Esophagus squamous epithelium (tissue), 4 donors: Measurements from ENCODE around the gene LAMA5.

Experiments used
- CTCF ChIP-seq, 6 experiments: fragments of 450-650 bp in 4 of 6; fragments of 200-600 bp in 2 of 6; sonication (generic) in 2 of 6; IDR thresholded peaks; one replicate each; pipeline ENCODE4 v1.5.1; 2016 to 2019; ENCODE audit warnings: antibody characterized with exemption in 6 of 6, mild to moderate bottlenecking in 4 of 6, moderate library complexity in 4 of 6
- POLR2A ChIP-seq, 4 donors: fragments of 450-650 bp; IDR thresholded peaks; one replicate each; pipeline ENCODE4 v1.6.1; 2017; ENCODE audit warnings: antibody characterized with exemption in 4 of 4, mild to moderate bottlenecking in 4 of 4, moderate library complexity in 3 of 4

- no peak for TF ChIP-seq POLR2A (IDR thresholded peaks at IDR 0.05)
- no peak for TF ChIP-seq CTCF (IDR thresholded peaks at IDR 0.05)
These were observed 46.0 kb upstream of the LAMA5 start for GRCh38 chr20:62413025-62413570.
